Natural killer cell (primary cell): Measurements from ENCODE around the gene ASB1. TPM values are rescaled to one million over a fixed set of nuclear protein-coding genes. Genes with fewer than 3 reads are reported as not detected.

Experiments used
- ATAC-seq, 3 donors: fragments of 150-1000 bp in 2 of 3; fragments of 200-7000 bp in 1 of 3; cut with Tn5 transposase; 1 replicate in 1 of 3; 2 replicates in 2 of 3; pipeline ENCODE4 v1.10.0; 2021; ENCODE audit warnings: mild to moderate bottlenecking in 2 of 3, moderate library complexity in 2 of 3
- DNase-seq, 2 donors: peaks; one replicate each; pipeline versions ENCODE4 v3.0.0 to v3.0.0-alpha.2; 2013 to 2021; ENCODE audit warnings: mixed read lengths in 1 of 2
- H3K27ac ChIP-seq: one replicate; pipeline ENCODE4 v1.5.1; 2013; ENCODE audit warnings: mild to moderate bottlenecking, low read length
- H3K27me3 ChIP-seq: one replicate; pipeline ENCODE4 v1.6.1; 2013; ENCODE audit warnings: low read length; ENCODE audit not compliant: control insufficient read depth, insufficient read depth
- H3K36me3 ChIP-seq: one replicate; pipeline ENCODE4 v1.6.1; 2013; ENCODE audit warnings: low read length; ENCODE audit not compliant: control insufficient read depth, insufficient read depth
- H3K4me1 ChIP-seq: one replicate; pipeline ENCODE4 v1.6.1; 2013; ENCODE audit warnings: low read length; ENCODE audit not compliant: control insufficient read depth, insufficient read depth
- H3K4me3 ChIP-seq: one replicate; pipeline ENCODE4 v1.5.1; 2013; ENCODE audit warnings: low read length
- H3K9me3 ChIP-seq: one replicate; pipeline ENCODE4 v1.6.1; 2013; ENCODE audit warnings: low read length; ENCODE audit not compliant: control insufficient read depth, insufficient read depth
- H3K27ac Mint-ChIP-seq, 2 donors: one replicate each; pipeline ENCODE4 v1.8.0; 2022; ENCODE audit warnings: mild to moderate bottlenecking in 2 of 2, mixed read lengths in 2 of 2, moderate library complexity in 1 of 2
- H3K27me3 Mint-ChIP-seq, 2 donors: one replicate each; pipeline ENCODE4 v1.8.0; 2022; ENCODE audit warnings: low read depth in 2 of 2, mixed read lengths in 2 of 2
- H3K36me3 Mint-ChIP-seq: one replicate; pipeline ENCODE4 v1.8.0; 2022; ENCODE audit warnings: mixed read lengths
- H3K4me1 Mint-ChIP-seq, 2 donors: one replicate each; pipeline ENCODE4 v1.8.0; 2022; ENCODE audit warnings: mixed read lengths in 2 of 2
- H3K4me3 Mint-ChIP-seq: one replicate; pipeline ENCODE4 v1.8.0; 2022; ENCODE audit warnings: mild to moderate bottlenecking, moderate library complexity, mixed read lengths
- H3K9me3 Mint-ChIP-seq, 2 donors: one replicate each; pipeline ENCODE4 v1.8.0; 2022; ENCODE audit warnings: mixed read lengths in 2 of 2
- CTCF ChIP-seq: fragments of 200-600 bp; IDR thresholded peaks from one replicate; pipeline ENCODE4 v1.8.0; 2022; ENCODE audit warnings: antibody characterized with exemption
- whole genome bisulfite sequencing: methylation state at CpG from one replicate; pipeline ENCODE4 v1.1.7; 2013; ENCODE audit warnings: missing lambda C conversion rate; ENCODE audit not compliant: insufficient coverage; 5-methylcytosine and 5-hydroxymethylcytosine counted together
- intact Hi-C: fragments of 100-400 bp; cut with micrococcal nuclease; formaldehyde crosslinking; loops from one replicate; pipeline ENCODE4 v1.14.2; 2022
- total RNA-seq, 4 donors: library from RNA; stranded (reverse); fragments of 120-200 nt in 1 of 4; gene quantifications; one replicate each; pipeline versions ENCODE4 v1.2.3 to v1.2.4, GENCODE V29; 2013 to 2022

The ASB1 gene
- total RNA-seq, 3 donors from 2014 or later (not counting 1 experiment from before 2014, with no cell fraction given): 38.3 to 47.5 (median 38.9) TPM

- Mint-ChIP-seq H3K27ac (peak overlapping the region in 1 of 2 donors; percentile 47), H3K4me3 (no peak overlapping the region), H3K36me3 (no peaks in the 10 kb centered on the region), H3K9me3 (no peaks in the 10 kb centered on the region), H3K4me1 (peaks cover 28 to 54% of the 10 kb centered on the region in 2 donors), H3K27me3 (no peaks in the 10 kb centered on the region)
- TF ChIP-seq CTCF: no peak
- ATAC-seq (no peak), DNase-seq (no peak)
- Histone ChIP-seq H3K27me3 (no peaks in the 10 kb centered on the region), H3K4me1 (peaks cover 31% of the 10 kb centered on the region), H3K9me3 (no peaks in the 10 kb centered on the region), H3K27ac (no peak overlapping the region), H3K36me3 (no peaks in the 10 kb centered on the region), H3K4me3 (no peak overlapping the region)
- WGBS: 68% methylated on average over 5 of the region's 5 CpGs
- intact Hi-C loops: no loop called here
These were observed 44.3 kb upstream of the ASB1 start for GRCh38 chr2:238382381-238382781.

GRCh38 chr2:238383135-238383534 is 43.6 kb upstream of the ASB1 start:
- H3K36me3 Mint-ChIP-seq: no peaks in the 10 kb centered on the region
- H3K27ac Mint-ChIP-seq: peak overlapping the region in 1 of 2 donors; percentile 47
- Histone ChIP-seq H3K4me3 (no peak overlapping the region), H3K4me1 (peaks cover 35% of the 10 kb centered on the region), H3K27ac (no peak overlapping the region), H3K27me3 (no peaks in the 10 kb centered on the region), H3K9me3 (no peaks in the 10 kb centered on the region), H3K36me3 (no peaks in the 10 kb centered on the region)
- no peak for ATAC-seq
- TF ChIP-seq CTCF: no peak
- H3K27me3 Mint-ChIP-seq: no peaks in the 10 kb centered on the region
- 97% methylated on average over 5 of the region's 5 CpGs for WGBS
- H3K4me3 Mint-ChIP-seq: no peak overlapping the region
- peaks cover 28 to 56% of the 10 kb centered on the region in 2 donors for H3K4me1 Mint-ChIP-seq
- H3K9me3 Mint-ChIP-seq: no peaks in the 10 kb centered on the region
- intact Hi-C loops: no loop called here
- DNase-seq: no peak

GRCh38 chr2:238383743-238384380 is 42.9 kb upstream of the ASB1 start:
- H3K27me3 ChIP-seq: no peaks in the 10 kb centered on the region
- H3K4me3 ChIP-seq: no peak overlapping the region
- Mint-ChIP-seq H3K36me3 (no peaks in the 10 kb centered on the region), H3K27me3 (no peaks in the 10 kb centered on the region), H3K4me3 (no peak overlapping the region), H3K9me3 (no peaks in the 10 kb centered on the region), H3K27ac (peak overlapping the region in 1 of 2 donors; percentile 30), H3K4me1 (peaks cover 28 to 55% of the 10 kb centered on the region in 2 donors)
- H3K9me3 ChIP-seq: no peaks in the 10 kb centered on the region
- DNase-seq (no peak), ATAC-seq (no peak)
- intact Hi-C loops: no loop called here
- WGBS: 78% methylated on average over 6 of the region's 7 CpGs
- no peak overlapping the region for H3K27ac ChIP-seq
- no peaks in the 10 kb centered on the region for H3K36me3 ChIP-seq
- no peak for TF ChIP-seq CTCF
- peaks cover 31% of the 10 kb centered on the region for H3K4me1 ChIP-seq

- Histone ChIP-seq H3K27ac (peak overlapping the region; percentile 27), H3K4me3 (no peak overlapping the region), H3K36me3 (no peaks in the 10 kb centered on the region), H3K27me3 (no peaks in the 10 kb centered on the region), H3K9me3 (no peaks in the 10 kb centered on the region), H3K4me1 (peaks cover 11% of the 10 kb centered on the region)
- TF ChIP-seq CTCF: no peak
- DNase-seq: no peak
- Mint-ChIP-seq H3K4me1 (peaks cover 10 to 25% of the 10 kb centered on the region in 2 donors), H3K9me3 (no peaks in the 10 kb centered on the region), H3K36me3 (no peaks in the 10 kb centered on the region), H3K27me3 (no peaks in the 10 kb centered on the region), H3K27ac (peak overlapping the region; percentile 71 to 74), H3K4me3 (peak overlapping the region; percentile 52)
- WGBS: no CpG with 5 or more reads among the region's 4 CpGs
- peak; percentile 52 to 69 (median 52) for ATAC-seq
- intact Hi-C loops: no loop called here
These were observed 39.4 kb upstream of the ASB1 start for GRCh38 chr2:238387332-238387731.
